Endothelial cell of umbilical vein (primary cell): ENCODE results near the gene SERTAD4.
"Not testable (repeated sequence)": the region's sequence is repeated elsewhere in the genome, so short reads cannot be mapped to it uniquely, and the experiment has no call there.

Experiments
- CTCF ChIP-seq, 2 donors: IDR thresholded peaks; 1 replicate in 1 of 2; 2 replicates in 1 of 2; pipeline ENCODE4 v1.5.1; 2011; ENCODE audit warnings: low read length in 2 of 2, mild to moderate bottlenecking in 2 of 2, moderate library complexity in 2 of 2, control low read depth in 1 of 2, inconsistent platforms in 1 of 2, low read depth in 1 of 2; ENCODE audit not compliant: insufficient read depth in 1 of 2; ENCODE audit errors: extremely low read depth in 1 of 2
- GATA2 ChIP-seq: IDR thresholded peaks from 2 replicates; pipeline ENCODE4 v1.7.0; 2011; ENCODE audit warnings: low read depth, mild to moderate bottlenecking, moderate library complexity, mixed read lengths, low read length; ENCODE audit not compliant: insufficient read length, insufficient read depth
- MAX ChIP-seq: IDR thresholded peaks from 2 replicates; pipeline ENCODE4 v1.6.1; 2011; ENCODE audit not compliant: insufficient read depth, insufficient read length
- MYC ChIP-seq: IDR thresholded peaks from one replicate; pipeline ENCODE4 v1.6.1; 2011; ENCODE audit warnings: mild to moderate bottlenecking, low read depth, low read length
- POLR2AphosphoS5 ChIP-seq: IDR thresholded peaks from 2 replicates; pipeline ENCODE4 v1.6.1; 2012; ENCODE audit warnings: low read depth, mild to moderate bottlenecking, control low read depth, low read length, moderate library complexity; ENCODE audit not compliant: insufficient read depth

- not testable (repeated sequence) for TF ChIP-seq POLR2AphosphoS5; CTCF (IDR thresholded peaks at IDR 0.05; ENCODE audit: extremely low read depth in 1 of 2, insufficient read depth in 1 of 2, low read depth in 1 of 2, low read length in 2 of 2); MAX; GATA2; MYC
Measured at GRCh38 chr1:210265392-210265955, 32.9 kb downstream of the SERTAD4 start.
